ENCODE results near the gene RPL29.

RPL29 gene

DNA sequence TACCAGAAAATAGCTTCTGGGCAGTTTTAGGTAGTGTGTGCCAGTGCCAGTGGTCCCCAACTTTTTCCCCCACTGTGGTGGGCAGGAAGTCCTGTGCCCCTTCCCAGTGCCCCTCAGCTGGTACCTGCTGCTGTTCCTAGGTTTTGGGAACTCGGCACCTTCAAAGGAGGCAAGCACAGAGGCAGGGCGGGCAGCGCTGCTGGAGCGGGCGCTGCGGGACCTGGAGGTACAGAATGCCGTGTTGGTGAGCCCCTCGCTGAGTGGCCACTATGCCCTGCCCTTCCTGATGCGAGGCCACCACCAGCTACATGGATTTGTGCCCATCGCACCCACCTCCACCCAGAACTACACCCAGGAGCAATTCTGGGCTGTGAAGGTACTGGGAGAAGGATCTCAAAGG is 15.4 kb downstream of the RPL29 start:
- DNase-seq: no peak

DNA sequence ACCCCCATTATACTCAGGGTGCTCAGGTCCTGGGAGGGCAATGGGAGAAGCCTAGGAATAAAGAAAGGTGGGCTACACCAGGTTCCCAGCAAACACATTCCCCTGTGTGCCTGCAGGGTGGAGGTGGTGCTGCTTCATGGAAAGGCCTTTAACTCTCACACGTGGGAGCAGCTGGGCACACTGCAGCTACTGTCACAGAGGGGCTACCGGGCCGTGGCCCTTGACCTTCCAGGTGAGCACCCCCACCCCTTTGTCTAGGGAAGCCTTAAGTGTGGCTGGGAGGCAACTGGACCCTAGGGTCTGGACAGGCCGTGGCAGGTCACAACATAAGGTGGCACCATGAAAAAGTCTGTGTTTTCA is 17.6 kb downstream of the RPL29 start:
- no peak for DNase-seq

DNA sequence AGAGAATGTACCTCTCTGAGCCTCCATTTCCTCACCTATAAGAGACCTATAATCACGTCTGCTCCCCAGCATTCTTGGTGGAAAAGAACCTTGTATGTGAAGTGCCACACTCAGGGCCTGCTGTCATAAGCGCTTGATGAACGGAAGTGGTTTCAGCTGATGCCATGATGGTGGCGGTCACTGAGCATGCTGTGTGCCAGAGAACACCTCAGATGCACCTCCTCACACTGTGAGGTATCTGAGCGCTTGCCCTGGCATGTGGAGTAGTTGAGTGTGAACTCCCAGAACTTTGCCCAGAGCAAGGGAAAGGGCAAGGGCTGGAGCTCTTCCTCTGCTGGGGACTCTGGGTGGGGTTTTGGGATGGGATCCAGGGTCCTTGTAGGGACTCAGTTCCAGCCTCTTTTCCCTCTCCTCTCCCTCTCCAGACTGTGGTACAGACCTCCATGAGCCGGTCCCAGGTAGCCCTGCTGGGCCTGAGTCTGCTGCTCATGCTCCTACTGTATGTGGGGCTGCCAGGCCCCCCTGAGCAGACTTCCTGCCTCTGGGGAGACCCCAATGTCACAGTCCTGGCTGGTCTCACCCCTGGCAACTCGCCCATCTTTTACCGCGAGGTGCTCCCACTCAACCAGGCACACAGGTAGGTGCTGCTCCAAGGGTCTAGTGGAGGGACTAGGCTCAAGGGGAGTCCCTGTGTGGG is 18.1 kb downstream of the RPL29 start:
- peak; percentile 32 for DNase-seq

DNA sequence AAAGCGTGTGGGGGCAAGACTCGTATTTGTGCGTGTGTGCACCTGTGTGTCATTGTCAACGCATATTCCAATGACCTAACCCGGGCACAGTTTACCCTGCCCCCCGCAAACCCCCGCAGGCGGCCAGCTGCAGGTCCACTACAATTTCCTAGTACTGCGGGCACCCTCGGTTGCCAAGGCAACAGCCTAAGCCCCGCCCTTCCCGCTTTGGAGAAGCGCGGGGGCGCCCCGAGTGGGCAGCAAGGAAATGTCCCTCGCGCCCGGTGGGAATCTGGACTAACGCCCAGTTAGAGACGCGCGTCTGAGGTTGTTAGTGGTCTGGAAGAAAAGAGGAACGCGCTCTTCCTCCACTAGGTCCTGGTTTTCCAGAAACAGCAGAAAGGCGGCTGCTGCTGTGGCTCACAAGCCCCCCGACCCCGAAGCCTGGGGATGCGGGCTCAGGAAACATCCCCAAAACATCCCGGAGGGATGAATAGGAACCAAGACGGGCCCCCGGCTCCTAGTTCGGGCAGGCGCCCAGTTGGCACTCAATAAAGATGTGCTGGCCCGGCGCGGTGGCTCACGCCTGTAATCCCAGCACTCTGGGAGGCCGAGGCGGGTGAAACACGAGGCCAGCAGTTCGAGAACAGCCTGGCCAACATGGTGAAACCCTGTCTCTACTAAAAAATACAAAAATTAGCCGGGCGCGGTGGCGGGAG is 19.7 kb downstream of the RPL29 start:
- DNase-seq: no peak

DNA sequence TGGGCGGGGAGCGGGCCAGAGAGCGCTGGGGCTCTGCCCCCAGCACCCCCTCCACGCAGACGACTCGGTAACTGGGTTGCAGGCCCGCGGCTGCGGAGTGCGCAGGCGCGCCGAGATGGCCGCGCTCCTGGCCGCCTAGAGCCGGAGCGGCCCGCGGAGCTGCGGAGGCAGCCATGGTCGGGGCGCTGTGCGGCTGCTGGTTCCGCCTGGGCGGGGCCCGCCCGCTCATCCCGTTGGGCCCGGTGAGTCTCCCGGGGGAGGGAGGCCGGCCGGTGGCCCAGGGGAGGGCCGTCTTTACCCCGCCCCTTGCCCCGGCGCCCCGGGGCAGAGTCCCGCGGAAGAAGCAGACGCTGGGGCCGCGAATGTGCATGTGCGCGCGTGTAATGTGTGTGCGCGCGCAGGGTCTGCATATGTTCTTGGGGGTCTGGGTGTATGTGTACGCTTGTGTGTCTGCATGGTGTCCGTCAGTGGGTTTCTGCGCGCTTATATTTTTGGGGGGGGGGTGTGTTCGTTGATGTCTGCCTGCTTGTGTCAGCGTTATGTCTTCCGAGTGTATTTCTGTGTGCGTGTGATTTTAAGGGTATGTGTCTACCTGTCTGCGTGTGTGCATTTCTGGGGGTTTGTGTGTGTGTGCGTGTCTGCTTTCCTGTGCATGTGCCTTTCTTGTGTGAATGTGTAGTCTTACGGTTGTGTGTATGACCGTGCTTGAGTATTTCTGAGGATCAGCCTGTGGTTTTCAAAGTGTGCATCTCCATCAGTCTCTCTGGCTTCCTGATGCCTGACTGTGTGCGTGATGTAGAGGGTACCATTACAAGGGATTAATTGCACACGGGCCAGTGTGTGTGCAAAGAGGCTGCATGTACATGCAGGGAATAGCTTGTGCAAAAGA is 20.5 kb downstream of the RPL29 start, which contains the start of gene ABHD14A:
TSS of gene ABHD14A (plus strand) at position 102 of the 889 bp plus-strand sequence. CDS start at position 174, 72 bp downstream.
- peak; percentile 61 for DNase-seq

DNA sequence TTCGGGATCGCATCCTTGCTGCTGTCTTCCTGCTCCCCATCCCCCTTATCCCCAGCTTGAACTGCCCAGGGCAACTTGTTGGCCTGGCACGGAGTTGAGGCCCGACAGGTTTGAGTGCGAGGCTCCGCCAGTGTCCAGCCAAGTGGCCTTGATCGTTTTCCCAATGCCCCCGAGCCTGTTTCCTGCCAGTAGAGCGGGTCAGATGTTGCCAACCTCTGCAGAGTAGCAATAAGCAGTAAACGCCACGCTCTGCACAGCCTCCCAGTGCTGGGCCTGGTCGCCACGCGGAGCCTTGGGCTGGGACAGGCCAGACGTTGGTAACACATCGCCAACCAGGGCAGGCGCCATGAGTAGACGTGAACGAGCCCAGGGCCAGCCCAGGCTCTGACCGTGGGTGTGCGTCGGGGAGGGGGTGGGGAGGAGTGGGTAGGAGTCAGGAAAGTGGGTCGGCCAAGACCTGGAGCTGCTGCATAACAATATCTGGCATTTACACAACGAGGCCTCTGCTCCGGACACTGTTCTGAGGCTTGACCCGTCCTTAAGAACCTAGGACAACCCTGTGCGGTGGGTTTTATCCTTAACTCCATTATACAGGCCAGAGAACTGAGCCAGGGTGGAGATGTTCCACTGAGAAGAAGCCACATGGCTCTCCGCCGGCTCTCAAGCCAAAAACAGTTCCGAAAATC is 21.3 kb downstream of the RPL29 start:
- no peak for DNase-seq

DNA sequence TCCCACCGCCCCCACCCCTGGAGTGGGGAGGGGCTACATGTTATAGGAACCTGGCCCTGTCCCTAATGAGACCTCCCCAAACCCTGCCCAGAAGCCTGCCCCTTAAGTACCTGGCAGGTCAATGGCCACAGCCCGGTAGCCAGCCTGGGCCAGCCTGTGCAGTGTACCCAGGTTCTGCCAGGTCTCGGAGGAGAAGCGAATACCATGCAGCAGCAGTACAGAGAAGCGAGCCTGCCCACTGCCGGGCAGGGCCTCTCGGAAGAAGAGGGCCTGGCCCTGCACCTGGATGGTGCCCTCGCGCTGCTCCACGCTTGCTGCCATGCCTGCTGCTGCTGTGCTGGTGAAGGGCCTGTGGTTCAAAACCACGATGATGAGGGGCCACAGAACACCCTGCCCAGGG is 24.3 kb downstream of the RPL29 start:
- no peak for DNase-seq

DNA sequence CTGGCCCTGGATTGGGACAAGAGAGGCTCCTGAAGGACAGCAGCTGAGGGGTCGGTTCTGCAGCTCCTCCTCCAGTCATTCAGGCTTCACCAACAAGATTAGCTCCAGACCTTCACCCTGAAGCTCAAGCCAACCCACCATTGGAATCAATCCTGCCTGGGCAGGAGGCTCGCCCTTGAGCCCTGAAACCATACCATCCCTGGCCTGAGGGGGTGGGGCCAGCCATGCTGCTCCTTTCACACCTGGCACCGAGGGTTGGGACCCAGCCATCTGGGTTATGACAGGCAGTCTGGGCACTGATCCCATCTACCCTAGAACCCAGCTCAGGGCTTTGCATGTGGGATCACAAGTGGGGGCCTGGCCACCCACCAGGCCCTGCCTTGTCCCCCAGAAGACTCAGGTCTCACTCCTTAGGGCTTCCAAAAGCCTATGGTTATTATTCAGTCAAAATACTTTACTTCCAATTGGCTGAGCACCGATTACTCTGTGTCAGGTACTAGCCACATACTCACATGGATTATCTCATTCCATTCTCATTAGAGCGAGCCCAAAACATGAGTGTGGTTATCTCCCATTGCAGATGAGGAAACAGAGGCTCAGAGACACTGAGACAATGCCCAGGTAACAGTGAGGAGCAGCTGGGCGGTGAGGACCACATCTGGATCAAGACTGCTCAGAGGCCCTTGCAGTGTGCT is 24.9 kb downstream of the RPL29 start:
- DNase-seq: no peak

DNA sequence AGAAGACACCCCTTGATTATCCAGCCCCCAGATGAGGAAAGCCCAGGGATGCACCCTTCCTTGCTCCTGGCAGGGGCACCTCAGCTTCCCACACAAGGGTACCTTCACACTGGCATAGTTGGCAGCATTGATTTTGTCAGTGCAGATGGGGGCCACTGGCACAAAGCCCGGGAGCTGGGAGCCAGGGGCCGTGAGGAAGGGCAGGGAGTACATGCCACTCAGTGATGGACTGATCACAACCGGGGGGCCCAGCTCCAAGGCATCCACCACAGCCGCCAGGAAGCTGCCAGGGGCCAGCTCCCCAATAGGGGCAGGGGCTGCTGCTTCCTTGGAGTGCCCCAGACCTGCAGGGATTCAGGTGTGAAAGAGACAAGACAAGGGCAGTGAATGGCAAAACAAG is 25.9 kb downstream of the RPL29 start:
- DNase-seq: no peak

DNA sequence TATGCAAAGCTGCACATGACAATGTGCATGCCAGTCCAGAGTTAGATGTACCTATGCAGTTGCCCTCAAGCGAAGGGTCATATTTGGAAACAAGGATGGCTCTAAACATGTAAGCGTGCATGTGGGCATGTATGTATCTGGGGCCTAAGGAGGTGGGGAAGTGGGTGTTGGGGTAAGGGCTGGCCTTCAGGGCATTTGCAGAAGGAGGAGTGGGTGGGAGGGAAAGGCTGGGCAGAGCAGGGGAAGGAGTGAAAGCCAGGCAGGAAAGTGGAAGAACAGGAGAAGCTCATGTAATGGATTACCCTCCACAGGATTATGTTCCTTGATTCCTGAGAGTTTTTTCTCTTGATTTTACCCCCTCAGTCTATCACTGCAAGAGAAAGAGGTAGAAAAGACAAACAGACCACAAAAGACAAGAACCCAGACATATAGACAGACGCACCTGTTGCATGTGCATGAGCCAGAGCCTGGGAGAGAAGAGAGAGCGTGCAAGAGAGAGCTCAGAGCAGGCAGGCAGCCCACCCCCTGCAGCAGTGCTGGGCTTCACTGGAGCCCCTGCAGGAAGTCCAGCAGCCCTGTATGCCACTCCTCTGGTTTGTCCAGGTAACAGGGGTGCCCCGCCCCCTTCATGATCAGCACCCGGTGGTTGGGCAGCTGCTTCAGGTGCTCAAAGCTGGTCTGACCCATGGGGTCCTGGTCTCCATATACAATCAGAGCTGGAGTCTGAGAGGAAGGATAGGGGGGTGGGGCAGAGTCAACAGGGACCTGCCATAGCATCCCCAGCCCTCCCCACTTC is 26.6 kb downstream of the RPL29 start:
- DNase-seq: no peak

DNA sequence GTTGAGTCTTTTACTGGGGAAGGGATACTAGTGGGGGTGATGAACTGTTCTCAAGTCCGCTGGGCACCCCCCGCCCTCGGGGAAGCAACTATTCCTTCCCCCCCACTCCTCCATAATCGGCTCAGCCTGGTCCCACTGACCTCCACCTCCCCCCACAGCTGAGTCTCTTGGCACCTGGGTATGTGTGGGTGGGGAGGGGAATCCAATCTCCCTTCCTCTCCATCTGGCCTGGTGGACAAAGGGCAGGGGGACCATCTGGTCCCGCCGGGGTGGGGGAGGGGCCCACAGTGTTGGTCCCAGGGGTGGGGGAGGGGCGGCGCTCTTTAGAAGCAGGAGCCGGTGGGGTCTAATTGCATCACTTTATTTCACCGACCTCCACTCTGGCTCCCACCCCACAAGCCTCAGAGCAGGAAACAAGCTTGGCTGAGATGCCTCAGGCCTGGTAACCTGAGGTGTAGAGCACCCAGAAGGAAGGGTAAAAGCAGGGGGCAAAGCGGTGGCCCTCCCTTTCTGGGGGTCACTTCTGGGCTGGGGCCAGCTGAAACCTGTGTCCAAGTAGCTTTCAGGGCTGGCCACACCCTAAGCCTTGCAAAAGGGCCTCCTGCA is 27.4 kb downstream of the RPL29 start:
- DNase-seq: no peak

DNA sequence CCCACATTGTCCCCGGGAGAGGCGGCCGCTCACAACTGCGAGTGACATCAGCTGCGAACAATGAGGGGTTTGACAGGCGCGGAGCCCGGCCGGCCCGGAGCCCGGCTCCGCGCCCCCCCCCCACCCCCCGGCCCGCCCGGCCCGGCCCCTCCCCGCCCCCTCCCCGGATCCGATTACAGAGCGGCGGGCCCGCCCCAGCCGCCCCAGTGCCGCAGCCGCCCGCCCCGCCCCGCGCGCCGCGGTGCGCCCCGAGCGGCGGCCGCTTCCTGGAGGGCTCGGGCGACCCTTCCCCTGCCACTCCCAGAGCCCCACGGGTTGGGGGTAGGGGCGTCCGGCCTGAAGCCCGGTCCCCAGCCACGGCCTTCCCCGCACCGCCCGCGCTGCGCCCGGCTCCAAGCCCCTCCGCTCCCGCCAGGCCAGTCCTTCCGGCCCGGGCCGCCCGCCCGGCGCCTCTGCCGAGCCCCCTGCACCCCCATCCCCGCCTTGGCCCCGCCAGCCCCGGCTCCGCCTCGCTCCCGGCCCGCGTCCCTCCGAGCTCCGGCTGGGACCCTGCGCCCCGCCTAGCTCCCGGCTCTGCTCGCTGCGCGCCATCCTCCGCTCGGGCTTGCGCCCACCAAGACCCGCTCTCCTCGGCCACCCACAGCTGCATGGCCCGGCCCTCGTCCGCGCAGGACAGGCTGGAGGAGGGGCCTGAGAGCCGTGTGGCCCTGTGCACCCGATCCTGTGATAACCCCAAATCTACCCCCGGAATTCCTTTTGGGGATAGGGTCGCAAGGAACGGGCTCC is 28.1 kb downstream of the RPL29 start, which contains the start of gene PCBP4:
TSS of gene PCBP4 (minus strand) at position 71 of the 786 bp plus-strand sequence. CDS start 6,214 bp downstream, outside the sequence.
- no peak for DNase-seq

DNA sequence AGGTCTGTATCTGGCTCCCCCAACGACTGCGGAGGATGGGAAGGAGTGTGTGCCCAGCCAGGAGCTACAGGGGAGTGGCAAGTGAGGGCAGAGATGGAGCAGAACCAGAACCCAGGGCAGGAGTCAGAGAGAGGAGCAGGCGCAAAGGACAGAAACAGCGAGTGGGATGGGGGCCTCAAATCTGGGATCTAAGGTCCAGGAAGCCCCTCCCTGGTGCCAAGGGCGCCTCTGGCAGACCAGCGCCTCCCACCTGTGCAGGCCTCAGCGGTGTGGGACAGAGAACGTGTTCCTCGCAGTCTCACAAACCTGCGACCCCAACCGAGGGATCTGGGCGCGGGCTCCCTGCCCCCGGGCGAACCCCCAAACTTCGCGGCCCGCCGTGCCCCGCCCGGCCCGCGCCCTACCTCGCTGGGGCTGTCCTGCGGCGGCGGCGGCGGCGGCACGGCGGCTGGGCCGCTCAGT is 28.7 kb downstream of the RPL29 start:
- no peak for DNase-seq

DNA sequence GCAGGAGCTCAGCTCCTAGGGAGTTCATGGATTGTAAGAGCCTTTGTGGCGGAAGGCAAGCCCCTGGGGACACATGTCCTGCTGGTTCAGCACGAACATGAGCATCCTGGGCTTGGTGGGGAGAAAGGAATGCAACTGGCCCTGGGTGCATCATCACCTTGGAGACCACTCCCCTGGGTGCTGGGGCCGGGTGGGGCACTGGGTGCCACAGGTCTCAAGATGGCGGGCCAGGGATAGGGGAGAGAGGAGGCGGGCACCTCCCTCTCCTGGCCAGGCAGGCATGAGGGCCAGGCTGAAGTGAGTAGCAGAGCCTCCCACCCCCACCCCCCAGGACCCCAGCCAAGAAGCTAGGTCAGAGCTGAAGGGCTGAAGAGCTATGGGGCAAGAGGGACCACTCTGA is 29.2 kb downstream of the RPL29 start:
- no peak for DNase-seq

DNA sequence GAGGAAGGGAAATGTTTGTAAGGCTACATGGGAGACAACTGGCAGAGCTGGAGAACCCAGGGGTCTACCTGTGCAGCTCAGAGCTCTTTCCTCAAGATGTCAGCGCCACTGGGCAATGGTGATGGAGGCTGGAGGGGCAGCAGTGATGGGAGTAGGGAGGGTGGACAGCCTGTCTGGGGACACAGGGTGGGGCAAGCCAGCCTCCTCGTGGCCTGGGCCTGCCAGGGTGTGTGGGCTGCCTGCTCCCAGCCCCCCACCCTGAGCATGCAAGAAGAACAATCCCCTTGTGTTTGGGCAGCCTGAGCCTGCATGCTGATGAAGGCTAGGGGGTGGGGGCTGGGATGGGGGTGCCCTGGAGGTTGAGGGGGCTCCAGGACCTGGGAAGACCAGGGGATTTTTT is 29.7 kb downstream of the RPL29 start:
- no peak for DNase-seq

DNA sequence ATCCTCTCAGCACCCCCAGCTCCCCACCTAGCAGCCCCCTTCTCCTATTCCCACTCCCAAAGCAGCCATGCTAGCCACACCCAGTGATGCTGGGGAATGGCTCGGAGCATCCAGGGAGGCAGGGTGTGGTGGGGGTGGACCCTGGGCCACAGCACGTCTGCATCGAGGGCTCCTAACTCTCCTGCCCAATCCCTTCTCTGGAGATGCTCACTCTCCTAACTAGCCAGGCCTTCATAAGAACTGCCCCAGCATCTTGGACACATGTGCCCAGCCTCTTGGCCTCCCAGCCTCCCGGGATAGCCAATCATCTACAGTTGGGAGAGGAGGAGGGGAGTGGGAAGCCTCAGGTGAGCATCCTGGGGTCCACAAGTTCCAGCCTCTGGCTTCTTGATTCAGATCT is 31.2 kb downstream of the RPL29 start:
- DNase-seq: no peak

DNA sequence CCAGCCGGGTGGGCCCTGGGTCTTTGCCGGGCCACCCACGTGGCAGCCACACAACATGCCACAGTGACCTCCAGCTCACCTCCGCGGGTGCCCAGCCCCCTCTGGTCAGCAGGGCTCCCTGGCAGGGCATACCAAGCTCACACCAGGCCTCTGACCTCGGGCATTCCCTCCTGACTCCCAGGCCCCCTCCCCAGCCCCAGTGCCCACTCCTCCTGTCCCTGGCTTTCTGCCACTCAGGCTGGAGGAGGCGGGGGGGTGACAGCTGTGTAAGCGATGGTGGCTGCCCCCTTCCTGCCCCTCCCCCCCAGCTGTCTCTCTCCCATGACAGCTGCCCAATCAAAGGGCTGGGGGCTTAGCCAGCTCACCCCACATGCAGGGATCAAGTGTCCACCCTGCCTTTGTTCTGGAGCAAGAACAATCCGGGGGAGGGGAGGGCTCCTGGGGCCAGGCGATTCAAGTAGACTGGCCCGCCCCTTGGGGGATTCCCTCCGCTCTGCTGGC is 31.7 kb downstream of the RPL29 start:
- DNase-seq: no peak

DNA sequence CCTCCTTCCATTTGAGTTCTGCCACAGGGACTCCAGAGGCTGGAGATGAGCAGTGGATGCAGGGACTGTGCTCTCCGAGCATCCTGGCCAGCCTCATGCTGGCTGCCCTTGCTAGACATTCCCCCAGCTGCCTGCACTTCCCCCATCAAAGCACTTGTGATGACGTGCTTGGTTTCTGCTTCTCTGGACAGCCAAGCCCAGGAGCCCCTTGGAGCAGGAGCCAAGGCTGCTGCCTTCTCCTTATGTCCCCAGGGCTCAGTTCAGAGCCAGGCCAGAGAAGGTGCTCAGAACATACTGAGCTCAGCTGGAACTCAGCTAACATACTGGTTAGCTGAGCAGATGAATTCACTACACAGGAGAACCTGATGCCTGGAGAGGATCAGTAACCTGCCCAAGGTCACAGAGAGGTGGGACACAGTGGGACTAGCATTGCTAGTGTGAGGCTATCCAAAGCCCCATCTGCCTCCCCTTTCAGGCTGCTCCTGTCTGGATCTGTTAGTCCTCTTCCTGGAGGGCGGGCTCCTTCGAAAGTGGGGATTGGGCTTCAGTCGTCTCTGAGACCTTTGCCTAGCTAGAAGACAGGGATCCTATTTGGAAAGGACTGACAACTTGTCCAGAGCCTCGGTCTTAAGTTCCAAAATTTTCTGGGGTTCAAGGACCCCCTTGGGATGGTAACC is 32.7 kb downstream of the RPL29 start:
- DNase-seq: no peak

Measured in activated gamma-delta T cell treated with Interleukin-2 at 50 U/mL for 16 hours (primary cell).